HG03460 (cell line): Measurements from ENCODE around the gene UBC.
"Not testable (repeated sequence)": the region's sequence is repeated elsewhere in the genome, so short reads cannot be mapped to it uniquely, and the experiment has no call there.

Experiments used
- ATAC-seq: cut with Tn5 transposase; IDR thresholded peaks from one replicate; pipeline ENCODE4 v1.9.1; 2021; ENCODE audit not compliant: unreplicated experiment

Gene UBC

GRCh38 chr12:124915239-124916236, 1.1 kb upstream of the UBC start:
- no peak for ATAC-seq

DNA sequence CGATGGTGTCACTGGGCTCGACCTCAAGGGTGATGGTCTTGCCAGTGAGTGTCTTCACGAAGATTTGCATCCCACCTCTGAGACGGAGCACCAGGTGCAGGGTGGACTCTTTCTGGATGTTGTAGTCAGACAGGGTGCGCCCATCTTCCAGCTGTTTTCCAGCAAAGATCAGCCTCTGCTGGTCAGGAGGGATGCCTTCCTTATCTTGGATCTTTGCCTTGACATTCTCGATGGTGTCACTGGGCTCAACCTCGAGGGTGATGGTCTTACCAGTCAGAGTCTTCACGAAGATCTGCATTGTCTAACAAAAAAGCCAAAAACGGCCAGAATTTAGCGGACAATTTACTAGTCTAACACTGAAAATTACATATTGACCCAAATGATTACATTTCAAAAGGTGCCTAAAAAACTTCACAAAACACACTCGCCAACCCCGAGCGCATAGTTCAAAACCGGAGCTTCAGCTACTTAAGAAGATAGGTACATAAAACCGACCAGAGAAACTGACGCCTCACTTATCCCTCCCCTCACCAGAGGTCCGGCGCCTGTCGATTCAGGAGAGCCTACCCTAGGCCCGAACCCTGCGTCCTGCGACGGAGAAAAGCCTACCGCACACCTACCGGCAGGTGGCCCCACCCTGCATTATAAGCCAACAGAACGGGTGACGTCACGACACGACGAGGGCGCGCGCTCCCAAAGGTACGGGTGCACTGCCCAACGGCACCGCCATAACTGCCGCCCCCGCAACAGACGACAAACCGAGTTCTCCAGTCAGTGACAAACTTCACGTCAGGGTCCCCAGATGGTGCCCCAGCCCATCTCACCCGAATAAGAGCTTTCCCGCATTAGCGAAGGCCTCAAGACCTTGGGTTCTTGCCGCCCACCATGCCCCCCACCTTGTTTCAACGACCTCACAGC, 717 bp downstream of the UBC start:
- ATAC-seq, result peak; percentile 15

DNA sequence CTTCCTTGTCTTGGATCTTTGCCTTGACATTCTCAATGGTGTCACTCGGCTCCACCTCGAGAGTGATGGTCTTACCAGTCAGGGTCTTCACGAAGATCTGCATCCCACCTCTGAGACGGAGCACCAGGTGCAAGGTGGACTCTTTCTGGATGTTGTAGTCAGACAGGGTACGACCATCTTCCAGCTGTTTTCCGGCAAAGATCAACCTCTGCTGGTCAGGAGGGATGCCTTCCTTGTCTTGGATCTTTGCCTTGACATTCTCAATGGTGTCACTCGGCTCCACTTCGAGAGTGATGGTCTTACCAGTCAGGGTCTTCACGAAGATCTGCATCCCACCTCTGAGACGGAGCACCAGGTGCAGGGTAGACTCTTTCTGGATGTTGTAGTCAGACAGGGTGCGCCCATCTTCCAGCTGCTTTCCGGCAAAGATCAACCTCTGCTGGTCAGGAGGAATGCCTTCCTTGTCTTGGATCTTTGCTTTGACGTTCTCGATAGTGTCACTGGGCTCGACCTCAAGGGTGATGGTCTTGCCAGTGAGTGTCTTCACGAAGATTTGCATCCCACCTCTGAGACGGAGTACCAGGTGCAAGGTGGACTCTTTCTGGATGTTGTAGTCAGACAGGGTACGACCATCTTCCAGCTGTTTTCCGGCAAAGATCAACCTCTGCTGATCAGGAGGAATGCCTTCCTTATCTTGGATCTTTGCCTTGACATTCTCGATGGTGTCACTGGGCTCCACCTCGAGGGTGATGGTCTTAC, 1.7 kb downstream of the UBC start:
- not testable (repeated sequence) for ATAC-seq

DNA sequence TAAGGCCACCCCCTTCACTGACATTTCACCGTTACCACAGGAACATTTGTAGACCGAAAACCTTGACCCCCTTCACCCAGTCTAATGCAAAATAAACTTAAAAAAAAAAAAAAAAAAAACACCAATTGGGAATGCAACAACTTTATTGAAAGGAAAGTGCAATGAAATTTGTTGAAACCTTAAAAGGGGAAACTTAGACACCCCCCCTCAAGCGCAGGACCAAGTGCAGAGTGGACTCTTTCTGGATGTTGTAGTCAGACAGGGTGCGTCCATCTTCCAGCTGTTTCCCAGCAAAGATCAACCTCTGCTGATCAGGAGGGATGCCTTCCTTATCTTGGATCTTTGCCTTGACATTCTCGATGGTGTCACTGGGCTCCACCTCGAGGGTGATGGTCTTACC, 2.9 kb downstream of the UBC start:
- not testable (repeated sequence) for ATAC-seq

DNA sequence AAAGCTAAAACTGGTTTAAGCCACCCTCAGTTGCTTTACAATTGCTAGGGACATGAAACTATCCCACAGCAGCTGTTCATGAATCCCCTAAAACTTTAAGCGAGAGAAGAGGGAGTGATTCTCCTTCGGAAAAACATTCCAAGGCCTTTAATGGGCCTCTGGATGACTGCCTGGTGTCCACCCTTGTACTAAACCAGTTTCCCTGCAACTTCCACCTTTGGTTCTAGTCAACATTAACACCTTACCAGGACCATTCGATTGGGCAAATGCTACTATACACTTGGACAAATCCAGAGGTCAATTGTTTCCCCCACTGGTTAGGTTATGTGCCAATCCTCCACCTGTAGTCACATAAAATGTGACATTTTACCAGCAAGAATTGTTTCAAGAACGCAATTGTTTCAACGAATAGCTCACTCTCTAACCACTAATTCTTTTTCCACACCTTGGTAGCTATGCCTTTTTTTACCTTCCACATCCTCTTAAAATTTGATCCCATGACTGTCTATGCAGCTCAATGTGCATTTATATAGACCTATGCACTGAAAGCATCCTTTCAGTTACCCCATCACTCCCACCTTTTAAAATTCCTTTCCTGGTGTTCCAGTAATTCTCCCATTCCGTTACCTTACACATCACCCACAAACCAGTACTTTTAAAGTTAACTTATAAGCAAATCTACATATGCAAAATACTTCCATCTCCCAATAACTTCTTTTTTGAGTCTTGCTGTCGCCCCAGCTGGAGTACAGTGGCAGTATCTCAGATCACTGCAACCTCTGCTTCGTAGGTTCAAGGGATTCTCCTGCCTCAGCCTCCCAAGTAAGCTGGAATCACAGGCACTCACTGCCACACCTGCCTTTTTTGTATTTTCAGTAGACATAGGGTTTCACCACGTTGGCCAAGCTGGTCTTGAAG, 3.6 kb downstream of the UBC start:
- ATAC-seq, result no peak

GRCh38 chr12:124909831-124910560, 4.5 kb downstream of the UBC start:
- no peak for ATAC-seq

DNA sequence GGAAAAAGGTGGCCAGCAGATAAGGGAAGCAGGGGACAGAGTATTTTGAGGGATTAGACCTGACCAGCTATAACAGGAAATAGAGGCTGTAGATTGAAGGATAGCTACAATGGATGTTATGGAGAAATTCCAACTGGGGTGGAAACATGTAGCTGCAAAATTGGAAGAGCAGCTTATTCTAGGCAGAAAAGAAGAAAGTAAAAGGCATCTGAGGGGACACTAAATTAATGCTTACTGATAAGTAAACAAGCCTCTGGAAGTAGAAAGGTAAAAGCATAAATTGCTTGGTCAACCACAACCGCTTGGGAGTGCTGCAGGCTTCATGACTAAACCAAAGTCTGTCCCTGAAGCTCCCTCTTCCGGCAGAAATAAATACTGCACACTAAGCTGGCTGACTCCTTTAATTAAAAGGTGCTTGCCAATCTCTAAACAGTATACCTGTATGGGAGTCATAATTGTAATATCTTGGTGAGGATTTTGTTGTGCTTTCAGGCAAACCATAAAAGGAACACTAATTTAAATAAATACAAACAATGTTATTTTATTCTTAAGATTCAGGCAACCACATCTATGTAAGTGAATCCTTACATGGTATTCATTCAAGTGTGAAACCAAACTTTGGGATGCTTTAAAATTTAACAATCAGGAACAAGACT, 7.7 kb downstream of the UBC start:
- peak; percentile 58 for ATAC-seq

- no peak for ATAC-seq
These were observed 9.9 kb downstream of the UBC start for GRCh38 chr12:124904306-124905098.

DNA sequence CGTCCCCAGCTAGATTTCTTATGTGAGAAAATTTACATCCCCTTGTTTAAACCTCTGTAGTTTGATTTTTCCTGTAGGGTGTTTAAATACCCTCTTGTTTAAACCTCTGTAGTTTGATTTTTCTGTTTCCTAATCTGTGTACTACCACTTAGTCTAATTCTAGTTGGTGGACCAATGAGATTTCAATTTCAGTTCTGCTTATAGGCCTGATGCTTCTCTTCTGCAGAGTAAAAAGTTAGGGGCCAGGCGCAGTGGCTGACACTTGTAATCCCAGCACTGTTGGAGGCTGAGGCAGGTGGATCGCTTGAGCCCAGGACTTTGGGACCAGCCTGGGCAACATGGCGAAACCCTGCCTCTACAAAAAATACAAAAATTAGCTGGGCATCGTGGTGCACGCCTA, 11.5 kb downstream of the UBC start:
- ATAC-seq, result no peak

DNA sequence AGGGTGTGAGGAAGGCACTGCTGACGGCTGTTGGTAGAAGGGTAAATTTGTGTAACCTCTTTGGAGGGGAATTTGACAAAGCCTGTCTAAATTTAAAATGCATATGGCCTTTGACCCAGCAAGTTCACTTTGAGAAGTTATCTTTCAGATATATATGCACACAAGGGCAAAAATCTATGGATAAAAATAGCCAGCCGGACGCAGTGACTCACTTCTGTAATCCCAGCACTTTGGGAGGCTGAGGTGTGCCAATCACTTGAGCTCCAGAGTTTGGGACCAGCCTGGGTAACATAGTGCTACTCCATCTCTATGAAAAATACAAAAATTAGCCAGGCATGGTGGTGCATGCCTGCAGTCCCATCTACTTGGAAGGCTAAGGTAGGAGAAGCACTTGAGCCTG, 13.4 kb downstream of the UBC start:
- no peak for ATAC-seq

DNA sequence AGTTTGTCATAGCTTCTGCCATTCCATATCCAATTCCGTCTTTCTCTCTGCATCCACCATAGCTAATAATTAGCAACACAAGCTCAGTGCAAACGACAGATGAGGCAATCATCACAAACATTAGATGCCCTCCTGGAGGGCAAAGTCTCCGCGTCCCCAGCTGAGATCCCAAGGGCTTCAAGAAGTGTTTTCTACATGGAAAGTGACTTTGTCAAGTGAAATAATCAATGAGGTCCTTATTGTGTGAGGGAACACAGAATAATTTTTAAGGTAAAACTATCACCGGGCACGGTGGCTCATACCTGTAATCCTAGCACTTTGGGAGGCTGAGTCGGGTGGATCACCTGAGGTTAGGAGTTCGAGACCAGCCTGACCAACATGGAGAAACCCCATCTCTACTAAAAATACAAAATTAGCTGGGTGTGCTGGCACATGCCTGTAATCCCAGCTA, 14.1 kb downstream of the UBC start:
- not testable (repeated sequence) for ATAC-seq

- ATAC-seq, result no peak
These were observed 15.5 kb downstream of the UBC start for GRCh38 chr12:124898923-124899294.

- ATAC-seq, result peak; percentile 52
These were observed 16.1 kb downstream of the UBC start for GRCh38 chr12:124898200-124898922.

GRCh38 chr12:124896461-124896860, 18.0 kb downstream of the UBC start:
- ATAC-seq, result no peak

- peak; percentile 39 for ATAC-seq
These were observed 20.5 kb downstream of the UBC start for GRCh38 chr12:124893792-124894516.

DNA sequence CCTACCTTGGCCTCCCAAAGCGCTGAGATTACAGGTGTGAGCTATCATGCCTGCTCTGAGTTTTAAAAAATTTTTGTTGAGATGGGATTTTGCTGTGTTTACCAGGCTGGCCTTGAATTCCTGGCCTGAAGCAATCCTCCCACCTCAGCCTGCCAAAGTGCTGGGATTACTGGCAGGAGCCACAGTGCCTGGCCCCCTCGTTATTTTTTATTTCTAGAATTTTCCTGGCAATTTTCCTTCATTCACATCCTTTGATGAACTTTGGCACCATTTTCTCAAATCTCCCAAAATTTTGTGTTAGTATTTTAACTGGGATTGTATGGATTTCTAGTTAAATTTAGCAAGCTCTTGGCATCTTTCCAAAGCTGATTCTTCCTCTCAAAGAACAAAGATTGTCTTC, 26.2 kb downstream of the UBC start:
- ATAC-seq, result no peak
